Uterus (tissue), 2 donors: ENCODE measurements around the gene SAFB.

Experiments used
- POLR2A ChIP-seq, 2 donors: fragments of 450-650 bp; IDR thresholded peaks; one replicate each; pipeline ENCODE4 v1.6.1; 2016; ENCODE audit warnings: antibody characterized with exemption in 2 of 2, mild to moderate bottlenecking in 1 of 2, moderate library complexity in 1 of 2
- TF ChIP-seq, protein P1 (sequence below), 4 experiments: fragments of 200-600 bp in 2 of 4; fragments of 450-650 bp in 2 of 4; sonication (generic) in 2 of 4; IDR thresholded peaks; one replicate each; pipeline ENCODE4 v1.5.1; 2016 to 2019; ENCODE audit warnings: antibody characterized with exemption in 4 of 4, mild to moderate bottlenecking in 2 of 4, moderate library complexity in 1 of 4

- no peak for TF ChIP-seq POLR2A (IDR thresholded peaks at IDR 0.05)
- TF ChIP-seq, protein P1, sequence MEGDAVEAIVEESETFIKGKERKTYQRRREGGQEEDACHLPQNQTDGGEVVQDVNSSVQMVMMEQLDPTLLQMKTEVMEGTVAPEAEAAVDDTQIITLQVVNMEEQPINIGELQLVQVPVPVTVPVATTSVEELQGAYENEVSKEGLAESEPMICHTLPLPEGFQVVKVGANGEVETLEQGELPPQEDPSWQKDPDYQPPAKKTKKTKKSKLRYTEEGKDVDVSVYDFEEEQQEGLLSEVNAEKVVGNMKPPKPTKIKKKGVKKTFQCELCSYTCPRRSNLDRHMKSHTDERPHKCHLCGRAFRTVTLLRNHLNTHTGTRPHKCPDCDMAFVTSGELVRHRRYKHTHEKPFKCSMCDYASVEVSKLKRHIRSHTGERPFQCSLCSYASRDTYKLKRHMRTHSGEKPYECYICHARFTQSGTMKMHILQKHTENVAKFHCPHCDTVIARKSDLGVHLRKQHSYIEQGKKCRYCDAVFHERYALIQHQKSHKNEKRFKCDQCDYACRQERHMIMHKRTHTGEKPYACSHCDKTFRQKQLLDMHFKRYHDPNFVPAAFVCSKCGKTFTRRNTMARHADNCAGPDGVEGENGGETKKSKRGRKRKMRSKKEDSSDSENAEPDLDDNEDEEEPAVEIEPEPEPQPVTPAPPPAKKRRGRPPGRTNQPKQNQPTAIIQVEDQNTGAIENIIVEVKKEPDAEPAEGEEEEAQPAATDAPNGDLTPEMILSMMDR (IDR thresholded peaks at IDR 0.05), result no peak
These were observed 54.3 kb downstream of the SAFB start for GRCh38 chr19:5677136-5677535.
